Right renal cortex interstitium (tissue), 3 donors: ENCODE results near the gene TBATA. TPM values are rescaled to one million over a fixed set of nuclear protein-coding genes. Genes with fewer than 3 reads are reported as not detected.

Experiments used
- DNase-seq, 3 donors: peaks; one replicate each; pipeline ENCODE4 v3.0.0-alpha.2; 2013; ENCODE audit warnings: low read depth in 3 of 3, low spot score in 2 of 3
- polyA plus RNA-seq, 3 donors: library from polyadenylated mRNA; unstranded; fragments of 120-200 nt; gene quantifications; one replicate each; pipeline ENCODE4 v1.2.1, GENCODE V29; 2013; ENCODE audit not compliant: insufficient read length in 3 of 3

The TBATA gene
- polyA plus RNA-seq, 3 donors: not detected

GRCh38 chr10:70747192-70747965 is 37.8 kb downstream of the TBATA start:
- DNase-seq: no peak

DNA sequence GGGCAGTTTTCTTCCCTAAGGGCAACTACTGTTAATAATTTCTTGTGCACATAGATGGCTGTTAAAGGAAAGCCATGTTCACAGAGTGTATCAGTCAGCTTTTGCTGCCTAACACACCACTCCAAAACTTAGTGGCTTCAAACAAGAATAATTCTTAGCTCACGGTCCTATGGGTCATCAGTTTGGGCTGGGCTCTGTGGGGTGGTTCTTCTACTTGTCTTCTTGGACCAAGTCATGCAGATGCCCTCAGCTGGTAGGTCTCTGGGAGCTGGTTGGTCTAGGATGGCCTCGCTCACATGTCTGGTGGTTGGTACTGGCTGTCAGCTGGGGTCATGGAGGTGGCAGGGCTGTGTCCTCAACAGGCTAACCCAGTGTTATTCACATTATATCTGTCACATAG is 39.6 kb downstream of the TBATA start:
- no peak for DNase-seq

DNA sequence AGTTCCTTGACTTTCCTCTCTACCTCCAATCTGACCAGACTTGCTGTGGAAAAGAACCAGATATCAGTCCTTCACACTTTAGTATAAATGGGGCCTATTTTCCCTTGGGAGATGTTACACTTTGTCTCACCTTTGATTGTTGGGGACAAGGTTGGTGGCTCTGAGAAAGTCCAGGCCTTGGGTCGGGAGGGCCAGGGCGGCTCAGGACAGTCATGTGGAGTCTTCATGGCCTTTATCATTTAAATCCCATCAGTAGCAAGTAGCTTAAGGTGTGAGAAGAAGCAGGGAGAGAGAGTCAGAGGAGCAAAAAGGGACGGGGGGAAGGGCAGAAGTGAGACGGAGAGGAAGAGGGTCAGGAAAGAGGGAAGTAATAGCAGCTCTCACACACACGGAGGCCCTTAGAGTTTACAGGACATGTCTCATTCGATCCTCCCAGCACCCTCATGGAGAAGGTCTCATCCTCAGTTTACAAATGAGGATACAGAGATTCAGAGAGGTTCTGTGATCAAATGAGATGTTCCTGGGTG is 40.5 kb downstream of the TBATA start:
- DNase-seq: no peak

DNA sequence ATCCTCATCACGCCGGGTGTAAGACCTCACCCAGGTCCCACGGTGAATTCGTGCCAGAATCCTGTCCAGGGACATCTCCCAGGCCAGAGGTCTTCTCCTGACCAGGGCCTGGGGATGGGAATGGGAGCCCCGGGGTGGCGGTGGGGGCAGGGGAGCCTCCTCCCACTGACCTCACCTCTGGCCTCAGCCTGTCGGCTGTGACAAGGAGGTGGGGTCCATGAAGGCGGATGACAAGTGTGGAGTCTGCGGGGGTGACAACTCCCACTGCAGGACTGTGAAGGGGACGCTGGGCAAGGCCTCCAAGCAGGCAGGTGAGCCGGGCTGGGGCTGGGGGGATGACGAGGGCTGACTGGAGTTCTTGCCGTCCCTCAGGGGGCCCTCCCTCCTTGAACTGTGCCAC is 41.3 kb downstream of the TBATA start:
- DNase-seq: no peak

- DNase-seq: no peak
Measured at GRCh38 chr10:70743430-70743788, 41.8 kb downstream of the TBATA start.

- peak; percentile 41 to 58 (median 52) for DNase-seq
Measured at GRCh38 chr10:70742537-70743429, 42.4 kb downstream of the TBATA start.

DNA sequence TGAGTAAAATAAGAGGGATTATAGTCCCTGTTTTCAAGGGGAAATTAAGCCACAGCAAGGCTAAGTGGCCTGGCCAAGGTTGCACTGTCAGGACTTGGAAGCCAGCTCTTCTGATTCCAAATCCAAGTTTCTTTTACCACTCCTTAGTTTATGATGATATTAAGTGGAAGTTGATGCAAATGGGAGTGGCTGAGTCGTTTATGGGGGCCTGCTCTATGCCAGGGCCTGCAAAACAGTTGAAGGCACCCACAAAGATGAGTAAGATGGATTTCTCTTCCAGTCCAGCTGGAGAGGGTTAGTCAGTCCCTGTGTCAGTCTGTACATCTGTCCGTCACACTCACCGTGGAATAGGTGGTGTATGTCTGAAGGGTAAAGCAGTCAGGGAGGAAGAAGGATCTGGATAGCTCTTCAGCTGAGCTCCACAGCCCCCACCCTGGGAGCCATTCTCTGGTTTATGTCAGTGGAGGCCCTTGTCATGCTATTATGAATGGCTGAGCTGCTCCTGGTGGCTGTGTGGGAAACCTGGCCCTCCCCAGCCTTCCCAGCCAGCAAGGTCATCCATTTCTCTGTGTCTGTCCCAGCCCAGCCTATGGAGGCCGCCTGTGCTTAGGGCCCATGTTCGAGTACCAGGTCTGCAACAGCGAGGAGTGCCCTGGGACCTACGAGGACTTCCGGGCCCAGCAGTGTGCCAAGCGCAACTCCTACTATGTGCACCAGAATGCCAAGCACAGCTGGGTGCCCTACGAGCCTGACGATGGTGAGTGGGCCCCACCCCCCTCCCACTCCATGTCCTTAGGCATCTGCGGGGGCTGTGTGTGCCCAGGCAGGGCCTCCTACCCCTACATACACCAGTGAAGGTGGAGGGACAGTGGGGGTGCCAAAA is 44.5 kb downstream of the TBATA start:
- DNase-seq: no peak

DNA sequence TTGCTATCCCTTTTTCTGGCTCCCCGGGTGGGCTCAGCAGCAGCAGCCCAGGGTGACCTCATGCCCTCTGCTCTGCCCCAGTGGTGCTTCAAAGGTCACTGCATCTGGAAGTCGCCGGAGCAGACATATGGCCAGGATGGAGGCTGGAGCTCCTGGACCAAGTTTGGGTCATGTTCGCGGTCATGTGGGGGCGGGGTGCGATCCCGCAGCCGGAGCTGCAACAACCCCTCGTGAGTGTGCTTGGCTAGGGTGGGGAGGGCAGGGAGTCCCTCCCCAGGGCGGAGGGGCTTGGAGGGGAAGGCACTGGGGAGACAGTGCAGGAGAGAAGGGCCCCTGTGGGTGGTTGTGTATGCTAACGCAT is 46.4 kb downstream of the TBATA start:
- DNase-seq: no peak

DNA sequence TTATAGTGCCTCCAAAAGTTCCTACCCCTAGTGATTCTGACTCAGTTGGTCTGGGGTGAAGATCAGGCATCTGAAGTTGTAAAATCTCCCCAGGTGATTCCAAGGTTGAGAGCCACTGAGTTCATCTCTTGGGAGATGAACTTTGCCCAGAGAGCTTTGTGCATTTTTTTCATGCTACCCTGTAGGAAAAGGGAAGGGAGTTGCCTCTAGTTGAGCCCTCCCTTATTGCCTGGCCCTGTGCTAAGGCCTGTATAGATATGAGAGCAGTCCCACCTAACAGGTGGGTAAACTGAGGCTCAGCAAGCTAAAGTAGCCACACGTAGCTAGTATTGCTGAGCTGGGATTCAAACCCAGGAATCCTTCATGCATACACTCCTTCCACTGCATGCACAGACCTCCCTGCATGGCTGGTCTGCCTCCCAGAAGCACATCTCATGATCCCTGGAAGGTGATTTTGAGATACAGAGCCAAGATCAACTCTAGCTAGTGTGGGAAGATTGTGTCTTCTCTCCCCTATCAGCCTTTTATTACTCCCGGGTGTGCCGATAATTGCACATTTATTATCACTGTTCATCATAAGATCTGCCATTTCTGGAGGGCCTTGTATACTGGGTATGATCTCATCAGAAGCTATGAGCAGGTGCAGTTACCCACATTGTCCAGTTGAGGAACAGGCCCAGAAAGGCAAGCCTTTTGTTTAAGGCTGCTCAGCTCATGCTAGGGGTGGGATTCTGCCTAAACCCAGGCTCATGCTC is 47.0 kb downstream of the TBATA start:
- no peak for DNase-seq

GRCh38 chr10:70737250-70737649 is 47.9 kb downstream of the TBATA start:
- DNase-seq: no peak

- DNase-seq: no peak
Measured at GRCh38 chr10:70736525-70736924, 48.7 kb downstream of the TBATA start.

- no peak for DNase-seq
Measured at GRCh38 chr10:70735161-70735560, 50.0 kb downstream of the TBATA start.

DNA sequence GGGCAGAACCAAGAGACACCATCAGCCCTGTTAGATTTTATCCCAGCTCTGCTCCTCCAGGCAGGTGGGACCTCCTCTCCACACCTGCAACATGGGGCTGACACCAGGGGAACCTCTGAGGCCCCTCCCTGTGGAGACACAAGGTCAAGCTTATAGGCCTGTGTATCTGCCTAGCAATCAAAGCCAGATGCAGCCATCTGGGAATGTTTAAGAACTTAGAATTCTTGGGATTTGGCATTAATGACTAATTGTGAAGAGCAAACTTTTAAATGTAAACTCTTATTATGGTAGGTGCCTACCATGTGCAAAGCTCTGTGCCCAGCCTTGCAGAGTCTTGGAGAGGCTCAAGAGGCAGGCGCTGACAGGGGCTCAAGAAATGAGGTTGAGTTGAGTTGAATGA is 52.1 kb downstream of the TBATA start:
- DNase-seq: no peak

DNA sequence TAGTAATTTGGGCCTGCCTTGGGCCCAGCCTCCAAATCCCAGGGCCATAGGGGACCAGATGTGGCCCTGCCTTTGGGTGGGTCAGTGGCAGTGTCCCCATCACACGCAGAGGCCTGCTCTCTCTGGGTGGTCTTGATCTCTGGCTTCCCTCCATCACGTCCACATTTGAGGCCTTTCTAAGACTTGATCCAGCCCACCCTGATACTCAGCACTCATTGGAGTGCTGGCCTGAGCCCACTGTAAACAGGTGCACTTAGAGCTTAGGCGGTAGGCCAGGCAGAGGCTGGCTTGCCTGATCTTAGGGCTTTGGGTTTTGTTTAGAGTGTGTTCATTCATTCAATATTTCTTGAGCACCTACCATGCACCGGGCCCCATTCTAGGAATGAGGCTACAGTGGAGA is 52.6 kb downstream of the TBATA start:
- DNase-seq: no peak

GRCh38 chr10:70730955-70731354 is 54.2 kb downstream of the TBATA start:
- DNase-seq: no peak

DNA sequence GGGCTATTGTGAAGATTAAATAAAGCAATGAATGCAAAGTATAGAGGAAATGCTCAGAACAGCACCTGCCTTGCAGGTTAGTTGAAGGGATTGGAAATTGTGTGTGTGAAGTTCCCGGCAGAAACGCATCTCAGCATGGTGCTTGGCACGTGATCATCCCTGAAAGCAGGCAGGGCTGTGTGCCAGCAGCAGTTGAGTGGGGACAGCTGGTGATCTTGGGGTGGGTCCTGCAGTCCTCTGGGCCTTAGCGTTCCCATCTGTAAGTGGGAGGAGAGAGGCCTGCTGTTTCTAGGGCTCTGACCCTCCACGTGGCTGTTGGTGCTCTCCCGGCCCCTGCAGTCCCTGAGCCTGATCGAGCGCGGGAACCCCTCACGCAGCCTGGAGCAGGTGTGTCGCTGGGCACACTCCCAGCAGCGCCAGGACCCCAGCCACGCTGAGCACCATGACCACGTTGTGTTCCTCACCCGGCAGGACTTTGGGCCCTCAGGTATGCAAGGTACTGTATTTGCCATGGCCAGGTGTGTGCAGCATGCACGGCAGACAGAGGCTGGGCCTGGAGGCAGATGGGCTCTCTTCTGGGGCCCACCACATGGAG is 55.3 kb downstream of the TBATA start:
- DNase-seq: peak in 1 of 3 donors; percentile 9

- DNase-seq: no peak
Measured at GRCh38 chr10:70728328-70728727, 56.8 kb downstream of the TBATA start.

GRCh38 chr10:70726909-70727495 is 58.2 kb downstream of the TBATA start:
- no peak for DNase-seq

- no peak for DNase-seq
Measured at GRCh38 chr10:70723771-70724170, 61.4 kb downstream of the TBATA start.
